Activated CD8-positive, alpha-beta memory T cell treated with anti-CD3 and anti-CD28 coated beads for 4 hours (primary cell): ENCODE measurements around the gene ITPK1.
"Not testable (repeated sequence)": the region's sequence is repeated elsewhere in the genome, so short reads cannot be mapped to it uniquely, and the experiment has no call there.

Experiments used
- DNase-seq, 2 donors: peaks; one replicate each; pipeline ENCODE4 v3.0.0-alpha.2; 2020; ENCODE audit warnings: low read depth in 2 of 2

The ITPK1 gene

GRCh38 chr14:93131257-93131820 is 15.6 kb upstream of the ITPK1 start:
- DNase-seq = not testable (repeated sequence)

DNA sequence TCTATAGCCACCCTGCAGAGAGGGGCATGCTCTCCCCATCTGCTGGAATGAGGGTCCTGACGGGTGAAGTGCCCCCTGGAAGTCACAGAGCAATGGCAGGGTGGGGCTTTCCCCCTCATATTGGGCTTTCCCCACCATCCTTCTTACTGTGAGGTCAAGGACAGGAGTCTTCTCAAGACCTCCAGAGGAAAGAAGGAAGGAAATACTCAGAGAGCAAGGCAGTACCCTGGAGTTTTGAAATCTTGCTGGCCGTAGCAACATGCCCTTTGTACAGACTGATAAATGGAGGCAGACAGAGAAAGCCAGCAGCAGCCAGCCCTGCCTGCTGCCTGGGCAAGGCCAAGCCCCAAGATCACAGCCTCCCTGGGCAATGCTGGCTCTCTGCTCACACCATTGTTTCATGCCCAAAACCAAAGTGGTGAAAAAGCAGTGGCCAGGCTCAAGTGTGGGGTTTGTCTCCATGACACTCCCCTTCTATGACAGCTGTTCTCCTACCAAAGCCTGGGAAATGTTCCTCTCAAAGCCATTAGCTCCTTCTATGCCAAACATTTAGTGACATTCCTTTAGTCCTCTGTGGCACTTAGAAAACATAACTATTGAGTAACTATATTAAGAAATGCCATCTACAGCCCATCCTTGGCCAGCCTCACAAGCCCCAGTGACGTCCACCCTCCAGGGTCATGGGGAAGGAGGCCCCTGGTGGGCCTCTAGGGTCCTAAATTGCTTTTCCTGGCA is 13.2 kb upstream of the ITPK1 start:
- no peak for DNase-seq

DNA sequence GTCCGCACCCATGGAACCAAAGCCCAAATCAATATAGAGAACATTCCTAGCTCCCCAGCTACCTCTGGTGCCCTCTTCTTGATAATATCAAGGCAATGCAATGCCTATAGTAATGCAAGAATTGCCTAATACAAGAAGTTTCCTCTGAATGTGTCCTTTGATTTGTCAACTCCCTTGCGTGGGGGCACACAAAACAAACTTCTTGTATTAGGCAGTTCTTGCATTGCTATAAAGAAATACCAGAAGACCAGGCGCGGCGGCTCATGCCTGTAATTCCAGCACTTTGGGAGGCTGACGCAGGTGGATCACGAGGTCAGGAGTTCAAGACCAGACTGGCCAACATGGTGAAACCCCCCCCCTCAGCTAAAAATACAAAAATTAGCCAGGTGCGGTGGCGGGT is 10.4 kb upstream of the ITPK1 start:
- no peak for DNase-seq

- no peak for DNase-seq
These were observed 7.1 kb upstream of the ITPK1 start for GRCh38 chr14:93122826-93123225.

DNA sequence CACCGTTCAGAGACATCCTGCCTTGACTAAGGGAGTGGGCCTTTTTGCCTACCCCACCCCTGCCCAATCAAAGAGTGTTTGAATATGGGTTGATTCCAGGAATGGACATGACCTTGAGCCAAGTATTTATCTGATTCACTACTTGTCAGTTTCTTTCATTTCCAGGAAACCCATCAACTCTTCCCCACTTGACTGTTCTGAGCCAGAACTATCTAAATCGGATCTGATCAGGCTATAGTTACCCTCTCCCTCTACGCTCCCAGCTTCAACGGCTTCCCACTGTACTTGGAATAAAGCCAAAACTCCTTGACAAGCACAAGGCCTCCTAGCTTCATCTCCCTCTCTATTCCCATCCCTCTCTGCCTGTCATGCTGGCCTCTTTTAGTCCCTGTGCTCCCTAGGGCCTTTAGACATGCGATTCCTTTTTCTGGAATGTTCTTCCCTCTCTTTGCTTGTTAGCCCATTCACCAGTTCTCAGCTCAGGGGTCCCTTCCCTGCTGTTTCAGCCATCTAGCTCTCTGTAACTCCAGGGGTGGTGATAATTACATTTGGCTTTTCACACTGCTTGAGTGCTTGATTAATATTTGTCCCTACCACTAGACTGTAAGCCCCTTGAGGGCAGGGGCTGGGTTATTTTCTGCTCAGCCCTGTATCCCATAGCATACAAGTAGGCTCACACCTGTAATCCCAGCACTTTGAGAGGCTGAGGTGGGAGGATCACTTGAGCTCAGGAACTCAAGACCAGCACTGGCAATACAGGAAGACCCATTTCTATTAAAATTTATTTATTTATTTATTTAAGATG is 5.5 kb upstream of the ITPK1 start:
- DNase-seq = no peak

DNA sequence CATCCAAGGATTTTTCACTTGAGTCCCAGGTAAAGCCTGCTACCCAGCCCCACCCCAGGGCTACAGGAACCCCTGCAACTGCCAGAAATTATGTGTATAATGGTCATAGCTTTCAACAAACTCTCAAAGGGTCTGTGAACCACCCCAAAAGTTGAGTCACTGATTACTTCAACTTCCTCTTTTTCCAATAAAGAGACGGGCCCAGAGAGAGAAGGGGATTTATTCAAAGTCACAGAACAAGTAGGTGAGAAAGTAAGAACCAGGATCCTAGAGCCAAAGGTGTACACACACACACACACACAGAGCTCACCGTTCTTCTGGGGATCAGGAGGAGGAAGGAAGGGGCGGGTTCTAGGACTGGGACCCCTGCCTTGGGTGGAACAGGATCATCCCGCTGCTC is 4.8 kb upstream of the ITPK1 start:
- DNase-seq = no peak

DNA sequence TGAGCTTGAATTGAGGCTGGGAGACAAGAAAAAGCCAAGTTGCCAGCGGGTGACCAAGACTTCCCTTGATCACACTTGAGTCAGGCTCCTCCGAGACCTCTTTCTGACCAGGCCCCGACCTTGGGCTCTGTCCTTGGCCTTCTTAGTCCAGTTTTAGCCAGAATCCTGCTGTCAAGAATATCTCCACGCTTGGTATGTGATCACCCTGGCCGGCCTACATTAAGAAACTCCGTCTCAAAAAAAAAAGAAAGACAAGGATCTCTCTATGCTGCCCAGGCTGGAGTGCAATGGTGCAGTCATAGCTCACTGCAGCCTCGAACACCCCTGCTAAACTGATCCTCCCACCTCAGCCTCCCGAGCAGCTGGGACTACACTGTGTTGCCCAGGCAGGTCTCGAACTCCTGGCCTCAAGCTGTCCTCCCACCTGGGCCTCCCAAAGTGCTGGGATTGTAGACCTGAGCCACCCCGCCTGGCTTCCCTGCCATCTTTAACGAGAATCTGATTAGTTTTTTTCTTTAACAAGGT is 1.0 kb upstream of the ITPK1 start:
- DNase-seq = no peak

DNA sequence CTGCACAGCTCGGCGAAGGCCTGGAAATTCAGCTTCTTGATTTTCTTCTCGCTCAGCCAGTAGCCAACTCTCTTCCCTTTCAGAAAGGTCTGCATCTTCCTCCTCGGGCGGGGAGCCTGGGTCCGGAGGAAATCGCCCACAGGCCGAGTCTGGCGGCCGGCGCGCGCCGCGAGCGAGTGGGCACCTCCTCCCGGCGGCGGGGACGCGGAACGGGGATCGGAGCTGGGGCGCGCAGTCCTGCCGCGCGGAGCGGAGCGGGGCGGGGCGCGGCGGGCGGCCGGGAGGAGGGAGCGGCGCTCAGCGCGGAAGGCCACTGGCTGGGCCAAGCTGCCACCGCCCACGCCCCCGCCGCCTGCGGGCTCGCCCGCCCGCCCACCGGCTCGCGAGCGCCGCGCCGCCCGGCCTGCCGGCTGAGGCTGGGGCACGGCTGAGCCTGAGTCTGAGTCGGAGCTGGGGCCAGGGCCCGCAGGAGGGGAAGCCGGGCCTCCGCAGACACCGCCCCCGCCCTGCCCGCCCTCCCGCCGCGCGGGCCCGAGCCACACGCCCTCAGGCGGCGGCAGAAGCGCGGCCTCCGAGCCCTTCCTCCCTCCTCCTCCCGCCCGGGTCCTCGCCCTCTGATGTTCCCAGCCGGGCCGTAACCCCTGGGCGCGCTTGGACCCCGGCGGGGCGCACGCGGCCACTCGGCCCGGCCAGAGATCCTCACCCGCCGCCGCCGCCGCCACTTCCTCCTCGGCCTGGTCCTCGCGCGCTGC is 480 bp downstream of the ITPK1 start:
- DNase-seq = peak; percentile 65 to 72

DNA sequence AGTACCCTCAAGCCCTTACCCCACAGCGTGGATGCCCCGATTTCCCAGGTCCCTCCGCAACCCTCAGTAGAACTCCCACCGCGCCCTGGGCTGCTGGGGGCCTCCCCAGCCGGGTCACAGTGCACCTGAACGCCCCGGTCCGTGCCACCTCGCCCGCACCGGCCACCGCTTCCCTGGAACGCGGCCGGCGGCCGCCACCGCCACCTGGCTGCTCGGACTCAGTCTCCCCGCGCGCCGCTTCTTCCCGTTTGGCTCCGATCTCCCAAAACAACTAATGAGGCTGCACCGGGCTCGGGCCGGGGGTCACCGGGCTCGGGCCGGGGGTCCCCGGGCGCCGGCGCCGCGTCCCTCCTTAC is 1.0 kb downstream of the ITPK1 start:
- DNase-seq = no peak

GRCh38 chr14:93114068-93114710 is 1.5 kb downstream of the ITPK1 start:
- DNase-seq = no peak

DNA sequence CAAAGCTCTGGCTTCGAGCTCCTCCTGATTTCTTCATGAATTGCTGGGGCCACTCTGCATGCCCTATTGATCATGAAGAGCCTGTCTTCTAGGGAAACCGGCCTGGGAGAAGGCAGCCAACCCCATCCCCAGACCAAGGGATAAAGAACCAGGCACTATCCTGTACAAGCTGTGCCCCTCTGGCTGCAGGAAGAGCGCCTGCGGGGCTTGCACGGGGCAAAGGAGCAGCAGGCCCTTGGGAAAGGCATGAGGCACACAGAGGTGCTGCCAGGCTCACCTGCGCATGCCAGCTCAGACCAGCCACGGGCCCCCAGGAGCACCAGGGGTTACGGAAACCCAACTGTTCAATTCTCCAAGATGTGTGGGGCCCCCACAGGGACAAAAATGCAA is 2.1 kb downstream of the ITPK1 start:
- no peak for DNase-seq

DNA sequence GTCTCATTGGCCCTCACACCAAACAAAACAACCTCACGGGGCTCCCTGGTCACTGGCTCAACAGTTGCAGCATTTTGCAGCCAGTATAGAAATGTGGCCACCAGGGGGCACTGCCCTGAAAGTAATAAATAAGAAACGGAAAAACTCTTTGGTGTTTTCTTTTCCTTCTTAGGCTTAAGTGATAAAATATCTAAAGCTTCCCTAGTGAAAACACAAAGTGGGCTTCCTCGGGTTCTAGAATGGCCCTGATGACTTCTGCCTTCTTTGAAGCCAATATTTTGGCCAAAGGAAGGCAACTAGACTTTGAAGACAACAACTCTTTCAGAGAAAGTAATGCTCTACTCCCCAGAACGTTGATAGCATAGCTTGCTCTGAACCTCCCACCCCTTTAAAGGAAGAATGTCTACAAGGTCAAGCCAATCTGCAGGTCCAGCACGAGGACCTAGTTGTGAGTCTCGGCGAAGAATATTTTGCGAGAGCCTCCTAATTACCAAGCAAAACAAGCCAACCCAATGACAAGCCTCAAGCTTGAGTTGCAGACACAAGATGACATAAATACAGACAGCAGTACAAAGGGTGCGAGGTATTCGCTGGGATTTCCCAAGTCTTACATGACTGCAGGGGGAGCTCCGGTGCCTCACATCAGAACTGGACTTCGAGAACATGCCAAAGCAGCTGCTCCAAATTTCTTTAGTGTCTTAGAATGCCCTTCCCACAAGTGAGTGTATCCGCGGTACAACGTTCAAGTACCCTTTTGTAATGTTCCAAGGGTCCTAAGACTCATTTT is 2.6 kb downstream of the ITPK1 start:
- peak; percentile 45 to 51 for DNase-seq

DNA sequence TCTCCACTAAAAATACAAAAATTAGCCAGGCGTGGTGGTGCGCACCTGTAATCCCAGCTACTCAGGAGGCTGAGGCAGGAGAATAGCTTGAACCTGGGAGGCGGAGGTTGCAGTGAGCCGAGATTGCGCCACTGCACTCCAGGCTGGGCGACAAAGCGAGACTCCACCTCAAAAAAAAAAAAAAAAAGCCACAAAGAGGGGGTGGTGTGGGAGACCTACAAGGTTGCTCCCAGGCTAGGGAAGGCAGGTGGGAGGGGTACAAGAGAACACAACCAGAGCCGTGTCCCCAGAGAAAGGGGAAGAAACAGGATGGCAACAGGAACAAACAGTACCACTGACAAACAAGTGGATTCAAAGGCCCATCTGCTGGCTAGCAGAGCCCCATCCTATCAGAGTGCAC is 4.2 kb downstream of the ITPK1 start:
- not testable (repeated sequence) for DNase-seq

GRCh38 chr14:93110856-93111419 is 4.8 kb downstream of the ITPK1 start:
- DNase-seq = no peak

- DNase-seq = no peak
These were observed 5.9 kb downstream of the ITPK1 start for GRCh38 chr14:93109572-93110481.

GRCh38 chr14:93108105-93108504 is 7.6 kb downstream of the ITPK1 start:
- no peak for DNase-seq

DNA sequence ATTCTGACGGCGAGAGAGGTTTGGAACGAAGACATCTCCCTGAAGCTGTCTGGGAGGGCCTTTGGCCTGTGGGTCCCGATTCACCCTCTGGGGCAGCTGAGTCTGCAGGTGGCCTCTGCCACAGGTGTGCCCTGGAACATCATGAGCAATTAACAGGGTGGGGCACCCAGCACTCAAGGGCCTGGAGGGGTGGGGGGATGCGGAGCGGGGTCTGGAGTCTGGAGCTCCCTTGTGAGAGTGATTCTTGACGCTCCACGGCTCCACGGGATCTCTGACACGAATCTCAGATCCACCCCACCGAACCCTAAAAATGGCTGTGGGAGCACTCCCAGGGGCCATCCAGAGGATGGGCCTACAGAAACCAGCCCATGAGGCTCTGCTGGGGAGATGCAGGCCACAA is 8.3 kb downstream of the ITPK1 start:
- no peak for DNase-seq

- no peak for DNase-seq
These were observed 9.1 kb downstream of the ITPK1 start for GRCh38 chr14:93106541-93107156.

DNA sequence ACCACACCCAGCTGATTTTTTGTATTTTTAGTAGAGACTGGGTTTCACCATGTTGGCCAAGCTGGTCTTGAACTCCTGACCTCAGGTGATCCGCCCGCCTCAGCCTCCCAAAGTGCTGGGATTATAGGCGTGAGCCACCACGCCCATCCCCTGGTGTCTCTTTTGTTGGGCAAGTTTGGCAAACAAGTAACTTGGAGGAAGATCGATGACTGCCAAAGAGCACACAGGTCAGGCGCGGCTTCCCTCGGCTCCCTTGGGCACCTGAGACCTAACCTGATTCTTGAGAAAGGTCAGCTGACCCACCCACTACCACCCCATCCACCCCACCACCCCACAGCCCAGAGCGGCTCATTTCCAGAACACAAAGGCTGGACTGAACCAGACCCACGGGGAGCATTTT is 9.9 kb downstream of the ITPK1 start:
- DNase-seq = not testable (repeated sequence)
